Measurements from ENCODE around the gene TBPL1. TPM values are rescaled to one million over a fixed set of nuclear protein-coding genes. Genes with fewer than 3 reads are reported as not detected.

The TBPL1 gene
- polyA plus RNA-seq, 1 donor (not counting 4 experiments of a cell fraction or from before 2014, with no cell fraction given) = 39.1 TPM

- H3K79me2 ChIP-seq (ENCODE audit: control insufficient read depth, insufficient read depth, low read length) = no peaks in the 10 kb centered on the region
- no peak for TF ChIP-seq EZH2 (IDR thresholded peaks at IDR 0.05; ENCODE audit: low read length)
- TF ChIP-seq, protein P1, sequence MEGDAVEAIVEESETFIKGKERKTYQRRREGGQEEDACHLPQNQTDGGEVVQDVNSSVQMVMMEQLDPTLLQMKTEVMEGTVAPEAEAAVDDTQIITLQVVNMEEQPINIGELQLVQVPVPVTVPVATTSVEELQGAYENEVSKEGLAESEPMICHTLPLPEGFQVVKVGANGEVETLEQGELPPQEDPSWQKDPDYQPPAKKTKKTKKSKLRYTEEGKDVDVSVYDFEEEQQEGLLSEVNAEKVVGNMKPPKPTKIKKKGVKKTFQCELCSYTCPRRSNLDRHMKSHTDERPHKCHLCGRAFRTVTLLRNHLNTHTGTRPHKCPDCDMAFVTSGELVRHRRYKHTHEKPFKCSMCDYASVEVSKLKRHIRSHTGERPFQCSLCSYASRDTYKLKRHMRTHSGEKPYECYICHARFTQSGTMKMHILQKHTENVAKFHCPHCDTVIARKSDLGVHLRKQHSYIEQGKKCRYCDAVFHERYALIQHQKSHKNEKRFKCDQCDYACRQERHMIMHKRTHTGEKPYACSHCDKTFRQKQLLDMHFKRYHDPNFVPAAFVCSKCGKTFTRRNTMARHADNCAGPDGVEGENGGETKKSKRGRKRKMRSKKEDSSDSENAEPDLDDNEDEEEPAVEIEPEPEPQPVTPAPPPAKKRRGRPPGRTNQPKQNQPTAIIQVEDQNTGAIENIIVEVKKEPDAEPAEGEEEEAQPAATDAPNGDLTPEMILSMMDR (optimal IDR thresholded peaks at IDR 0.05 in 1 of 3, IDR thresholded peaks at IDR 0.05 in 1 of 3, conservative IDR thresholded peaks at IDR 0.05 in 1 of 3; ENCODE audit: extremely low read depth in 1 of 3, insufficient read depth in 2 of 3, low read length in 3 of 3) = no peak
- H3K9me3 ChIP-seq (ENCODE audit: control insufficient read depth, low read depth, low read length) = no peaks in the 10 kb centered on the region
- H3K4me2 ChIP-seq (ENCODE audit: control insufficient read depth, extremely low read depth, insufficient read depth, low read depth, low read length) = no peak overlapping the region
- no peaks in the 10 kb centered on the region for H3K9me1 ChIP-seq (ENCODE audit: control insufficient read depth, extremely low read depth, insufficient read depth, low read length)
- DNase-seq (ENCODE audit: low read depth, low spot score) (no peak), FAIRE-seq (peak; percentile 32)
- H2AFZ ChIP-seq (ENCODE audit: control insufficient read depth, low read length) = no peak overlapping the region
- no peak overlapping the region for H3K27ac ChIP-seq (ENCODE audit: control insufficient read depth, insufficient read depth, low read length)
- no peaks in the 10 kb centered on the region for H4K20me1 ChIP-seq (ENCODE audit: control insufficient read depth, extremely low read depth, insufficient read depth, low read length)
- no peak overlapping the region for H3K9ac ChIP-seq (ENCODE audit: control insufficient read depth, extremely low read depth, insufficient read depth, low read length)
- H3K4me3 ChIP-seq (ENCODE audit: control insufficient read depth in 2 of 3, extremely low read depth in 1 of 3, insufficient read depth in 2 of 3, low read depth in 1 of 3, low read length in 3 of 3) = no peak overlapping the region
- no peaks in the 10 kb centered on the region for H3K36me3 ChIP-seq (ENCODE audit: control insufficient read depth in 2 of 2, extremely low read depth in 1 of 2, insufficient read depth in 2 of 2, low read length in 2 of 2)
- no peaks in the 10 kb centered on the region for H3K27me3 ChIP-seq (ENCODE audit: control insufficient read depth, extremely low read depth, insufficient read depth, low read length)
- dilution Hi-C loops (cut with MboI; ENCODE audit: extremely low pct_ligation_motif_present, low sequenced_read_pairs) = no loop called here
- peaks cover 2% of the 10 kb centered on the region for H3K4me1 ChIP-seq (ENCODE audit: control insufficient read depth, extremely low read depth, insufficient read depth, low read length)
Observed at GRCh38 chr6:134022650-134023049, 69.6 kb downstream of the TBPL1 start.

DNA sequence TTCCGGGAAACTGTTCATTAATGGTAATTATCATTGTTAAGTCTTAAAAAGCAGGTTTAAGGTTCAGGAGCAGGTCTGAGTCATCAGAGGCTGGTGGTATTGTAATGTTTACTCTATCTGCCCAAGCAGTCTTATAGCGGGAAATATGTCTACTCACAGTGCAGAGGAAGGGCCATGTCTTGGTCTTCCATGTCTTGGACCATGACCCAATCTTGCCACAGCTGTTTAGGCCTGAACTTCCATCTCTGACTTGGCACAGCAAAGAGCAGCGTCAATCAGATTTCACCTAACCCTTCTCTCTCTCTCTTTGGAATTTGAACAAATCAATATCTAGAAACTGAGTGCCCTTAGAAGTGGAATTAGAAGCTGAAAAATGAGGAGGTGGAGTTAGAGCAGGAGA is 73.6 kb downstream of the TBPL1 start:
- Histone ChIP-seq H3K36me3 (ENCODE audit: control insufficient read depth in 2 of 2, extremely low read depth in 1 of 2, insufficient read depth in 2 of 2, low read length in 2 of 2) (no peaks in the 10 kb centered on the region), H3K27me3 (ENCODE audit: control insufficient read depth, extremely low read depth, insufficient read depth, low read length) (no peaks in the 10 kb centered on the region), H3K79me2 (ENCODE audit: control insufficient read depth, insufficient read depth, low read length) (no peaks in the 10 kb centered on the region), H3K4me2 (ENCODE audit: control insufficient read depth, extremely low read depth, insufficient read depth, low read depth, low read length) (no peak overlapping the region), H2AFZ (ENCODE audit: control insufficient read depth, low read length) (no peak overlapping the region), H3K9me1 (ENCODE audit: control insufficient read depth, extremely low read depth, insufficient read depth, low read length) (no peaks in the 10 kb centered on the region), H3K9me3 (ENCODE audit: control insufficient read depth, low read depth, low read length) (no peaks in the 10 kb centered on the region), H3K9ac (ENCODE audit: control insufficient read depth, extremely low read depth, insufficient read depth, low read length) (no peak overlapping the region), H4K20me1 (ENCODE audit: control insufficient read depth, extremely low read depth, insufficient read depth, low read length) (no peaks in the 10 kb centered on the region), H3K4me1 (ENCODE audit: control insufficient read depth, extremely low read depth, insufficient read depth, low read length) (peaks cover 4% of the 10 kb centered on the region), H3K27ac (ENCODE audit: control insufficient read depth, insufficient read depth, low read length) (no peak overlapping the region), H3K4me3 (ENCODE audit: control insufficient read depth in 2 of 3, extremely low read depth in 1 of 3, insufficient read depth in 2 of 3, low read depth in 1 of 3, low read length in 3 of 3) (no peak overlapping the region)
- no peak for TF ChIP-seq EZH2 (IDR thresholded peaks at IDR 0.05; ENCODE audit: low read length)
- TF ChIP-seq, protein P1 (optimal IDR thresholded peaks at IDR 0.05 in 1 of 3, IDR thresholded peaks at IDR 0.05 in 1 of 3, conservative IDR thresholded peaks at IDR 0.05 in 1 of 3; ENCODE audit: extremely low read depth in 1 of 3, insufficient read depth in 2 of 3, low read length in 3 of 3) = no peak
- dilution Hi-C loops (cut with MboI; ENCODE audit: extremely low pct_ligation_motif_present, low sequenced_read_pairs) = no loop called here
- DNase-seq (ENCODE audit: low read depth, low spot score) (no peak), FAIRE-seq (no peak)
